Neural crest cell (in vitro differentiated cells): ENCODE data around the gene URB1. TPM values are rescaled to one million over a fixed set of nuclear protein-coding genes. Genes with fewer than 3 reads are reported as not detected.
A peak's percentile ranks its signal among the peaks of the same experiment; 100 is the strongest.

Source experiments
- DNase-seq: peaks from one replicate; pipeline ENCODE4 v3.0.0; 2021; ENCODE audit warnings: low read depth, mixed read lengths, low spot score
- H3K27ac Mint-ChIP-seq: one replicate; pipeline ENCODE4 v1.8.0; 2021; ENCODE audit warnings: mild to moderate bottlenecking, mixed read lengths; ENCODE audit not compliant: unreplicated experiment
- H3K27me3 Mint-ChIP-seq: 2 replicates; pipeline ENCODE4 v1.8.0; 2021; ENCODE audit warnings: low read depth, mild to moderate bottlenecking, mixed read lengths
- H3K36me3 Mint-ChIP-seq: 2 replicates; pipeline ENCODE4 v1.8.0; 2021; ENCODE audit warnings: low read depth, mild to moderate bottlenecking, mixed read lengths
- H3K4me1 Mint-ChIP-seq: 2 replicates; pipeline ENCODE4 v1.8.0; 2021; ENCODE audit warnings: mixed read lengths
- H3K4me3 Mint-ChIP-seq: one replicate; pipeline ENCODE4 v1.8.0; 2021; ENCODE audit warnings: mild to moderate bottlenecking, mixed read lengths
- H3K9me3 Mint-ChIP-seq: 2 replicates; pipeline ENCODE4 v1.8.0; 2021; ENCODE audit warnings: mixed read lengths
- CTCF ChIP-seq: fragments of 200-600 bp; sonication (generic); conservative IDR thresholded peaks from 2 replicates; pipeline ENCODE4 v1.5.0; 2021; ENCODE audit warnings: antibody characterized with exemption, mild to moderate bottlenecking
- total RNA-seq: library from RNA; stranded (reverse); gene quantifications from 2 replicates; pipeline ENCODE4 v1.2.1, GENCODE V29; 2021

URB1 gene
- total RNA-seq, 1 donor from 2014 or later: 23.1 TPM

- no peak for DNase-seq
- Mint-ChIP-seq H3K27me3 (peaks cover 69% of the 10 kb centered on the region), H3K36me3 (no peaks in the 10 kb centered on the region), H3K27ac (no peak overlapping the region), H3K9me3 (no peaks in the 10 kb centered on the region), H3K4me3 (no peak overlapping the region), H3K4me1 (peaks cover 22% of the 10 kb centered on the region)
- no peak for TF ChIP-seq CTCF
Measured at GRCh38 chr21:32410291-32410690, 17.5 kb upstream of the URB1 start.

DNA sequence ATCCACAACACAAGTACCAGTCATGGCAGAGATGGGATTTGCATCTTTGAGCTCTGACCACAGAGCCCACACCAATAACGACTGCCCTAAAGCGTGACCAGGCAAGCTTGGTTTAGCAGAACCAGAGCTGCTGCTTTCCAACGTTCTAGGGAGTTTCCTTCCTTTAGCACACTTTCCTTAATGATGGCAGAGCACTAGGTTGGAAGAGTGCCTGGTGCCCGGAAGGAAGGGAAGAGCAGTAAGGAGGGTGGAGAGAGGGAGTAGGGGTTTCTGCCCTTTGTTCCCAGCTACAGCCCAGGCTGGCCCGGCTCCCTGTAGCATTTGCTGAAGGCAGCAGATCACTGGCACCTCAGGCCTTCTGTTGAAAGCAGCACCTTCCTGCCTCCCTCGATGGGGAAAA, 13.6 kb upstream of the URB1 start:
- DNase-seq: no peak
- no peaks in the 10 kb centered on the region for H3K36me3 Mint-ChIP-seq
- H3K4me3 Mint-ChIP-seq: no peak overlapping the region
- H3K9me3 Mint-ChIP-seq: no peaks in the 10 kb centered on the region
- no peak overlapping the region for H3K27ac Mint-ChIP-seq
- H3K27me3 Mint-ChIP-seq: peaks cover 47% of the 10 kb centered on the region
- H3K4me1 Mint-ChIP-seq: peaks cover 11% of the 10 kb centered on the region
- TF ChIP-seq CTCF: no peak

DNA sequence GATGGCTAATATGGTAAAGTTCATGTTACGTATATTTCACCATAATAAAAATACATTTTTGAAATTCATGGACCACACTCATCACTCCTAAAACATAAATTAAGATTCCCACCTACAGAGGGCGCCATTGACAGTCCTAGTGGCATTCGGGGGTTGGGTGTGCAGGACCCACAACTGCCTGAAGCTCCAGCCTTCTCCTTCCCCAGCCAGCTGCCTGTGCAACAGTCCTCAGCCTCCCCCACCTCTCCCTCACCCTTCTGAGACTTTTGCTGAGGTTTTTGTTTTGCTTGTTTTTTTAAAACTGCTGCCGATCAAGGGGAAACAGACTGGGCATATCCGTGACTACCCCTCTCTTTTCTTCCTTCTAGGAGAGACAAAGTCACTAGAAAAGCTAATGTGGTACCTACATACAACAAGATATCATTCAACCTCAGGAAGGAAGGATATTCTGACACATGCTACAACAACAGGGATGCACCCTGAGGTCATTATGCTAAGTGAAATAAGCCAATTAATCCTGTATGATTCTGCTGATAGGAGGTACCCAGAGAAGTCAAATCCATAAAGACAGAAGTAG, 10.5 kb upstream of the URB1 start:
- DNase-seq: peak; percentile 67
- no peaks in the 10 kb centered on the region for H3K36me3 Mint-ChIP-seq

GRCh38 chr21:32393677-32394001, 827 bp upstream of the URB1 start:
- H3K9me3 Mint-ChIP-seq: peaks cover 6% of the 10 kb centered on the region
- H3K27me3 Mint-ChIP-seq: peaks cover 34% of the 10 kb centered on the region
- TF ChIP-seq CTCF: no peak
- DNase-seq: no peak
- peaks cover 11% of the 10 kb centered on the region for H3K36me3 Mint-ChIP-seq
- peaks cover 16% of the 10 kb centered on the region for H3K4me1 Mint-ChIP-seq
- no peak overlapping the region for H3K27ac Mint-ChIP-seq
- peak overlapping the region; percentile 72 for H3K4me3 Mint-ChIP-seq

More for the DNA sequence above, 10.5 kb upstream of the URB1 start:
- Mint-ChIP-seq H3K9me3 (no peaks in the 10 kb centered on the region), H3K4me1 (peaks cover 7% of the 10 kb centered on the region), H3K4me3 (no peak overlapping the region), H3K27ac (no peak overlapping the region), H3K27me3 (peaks cover 45% of the 10 kb centered on the region)
- peak; percentile 79 for TF ChIP-seq CTCF

GRCh38 chr21:32392299-32392879, 423 bp downstream of the URB1 start:
- Mint-ChIP-seq H3K27ac (no peak overlapping the region), H3K4me3 (peak overlapping the region; percentile 89), H3K36me3 (peaks cover 11% of the 10 kb centered on the region), H3K27me3 (peaks cover 25% of the 10 kb centered on the region), H3K4me1 (peaks cover 16% of the 10 kb centered on the region), H3K9me3 (peaks cover 6% of the 10 kb centered on the region)
- no peak for TF ChIP-seq CTCF
- no peak for DNase-seq
